ENCODE results near the gene PTPN1.

DNA sequence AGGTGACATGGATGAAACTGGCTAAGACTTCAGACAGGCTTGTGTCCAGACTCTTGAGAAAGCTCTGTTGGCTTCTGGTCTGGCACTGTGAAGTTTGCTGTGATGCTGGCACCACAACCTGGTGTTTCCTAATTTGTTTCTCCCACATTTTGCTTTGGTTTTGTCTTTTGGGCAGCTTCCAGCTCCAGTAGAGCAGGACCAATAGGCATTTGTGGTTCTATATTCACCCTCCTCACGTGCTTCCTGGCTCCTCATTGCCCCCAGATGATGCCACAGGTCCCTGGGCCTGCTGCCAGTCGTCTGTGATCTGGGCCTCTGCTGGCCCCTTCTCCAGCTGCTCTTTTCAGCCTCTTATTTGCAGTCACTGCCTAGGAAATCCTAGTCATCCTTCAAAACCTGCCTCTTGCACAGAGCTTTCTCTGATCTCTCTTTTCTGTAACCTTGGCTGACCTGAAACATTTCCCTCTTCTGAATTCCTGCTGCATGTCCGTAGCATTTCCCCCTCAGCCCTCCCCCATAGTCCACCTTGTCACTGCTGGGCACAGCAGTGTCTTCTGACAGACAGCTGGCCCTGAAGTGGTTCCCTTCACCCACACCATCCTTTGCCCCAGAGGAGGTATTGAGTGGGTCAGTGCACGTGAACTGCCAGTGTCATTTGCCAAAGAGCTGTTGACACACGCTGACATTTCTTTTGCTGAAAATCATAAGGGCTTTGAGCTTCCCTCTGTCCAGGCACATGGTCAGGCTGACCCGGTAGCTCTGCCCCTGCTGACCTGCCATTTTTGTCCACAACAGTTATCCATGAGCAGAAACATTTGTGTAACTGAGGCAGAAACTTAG, 63.0 kb downstream of the PTPN1 start:
- TF ChIP-seq, protein P1, sequence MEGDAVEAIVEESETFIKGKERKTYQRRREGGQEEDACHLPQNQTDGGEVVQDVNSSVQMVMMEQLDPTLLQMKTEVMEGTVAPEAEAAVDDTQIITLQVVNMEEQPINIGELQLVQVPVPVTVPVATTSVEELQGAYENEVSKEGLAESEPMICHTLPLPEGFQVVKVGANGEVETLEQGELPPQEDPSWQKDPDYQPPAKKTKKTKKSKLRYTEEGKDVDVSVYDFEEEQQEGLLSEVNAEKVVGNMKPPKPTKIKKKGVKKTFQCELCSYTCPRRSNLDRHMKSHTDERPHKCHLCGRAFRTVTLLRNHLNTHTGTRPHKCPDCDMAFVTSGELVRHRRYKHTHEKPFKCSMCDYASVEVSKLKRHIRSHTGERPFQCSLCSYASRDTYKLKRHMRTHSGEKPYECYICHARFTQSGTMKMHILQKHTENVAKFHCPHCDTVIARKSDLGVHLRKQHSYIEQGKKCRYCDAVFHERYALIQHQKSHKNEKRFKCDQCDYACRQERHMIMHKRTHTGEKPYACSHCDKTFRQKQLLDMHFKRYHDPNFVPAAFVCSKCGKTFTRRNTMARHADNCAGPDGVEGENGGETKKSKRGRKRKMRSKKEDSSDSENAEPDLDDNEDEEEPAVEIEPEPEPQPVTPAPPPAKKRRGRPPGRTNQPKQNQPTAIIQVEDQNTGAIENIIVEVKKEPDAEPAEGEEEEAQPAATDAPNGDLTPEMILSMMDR (IDR thresholded peaks at IDR 0.05) = no peak
- TF ChIP-seq POLR2A (IDR thresholded peaks at IDR 0.05) = no peak
